Gastrocnemius medialis (tissue), 4 donors: ENCODE results near the gene YWHAB.

Source experiments
- CTCF ChIP-seq, 5 experiments: fragments of 450-650 bp in 3 of 5; fragments of 200-600 bp in 2 of 5; sonication (generic) in 2 of 5; IDR thresholded peaks in 4 of 5; conservative IDR thresholded peaks in 1 of 5; 1 replicate in 4 of 5; 2 replicates in 1 of 5; pipeline ENCODE4 v1.5.1; 2016 to 2019; ENCODE audit warnings: antibody characterized with exemption in 5 of 5, mild to moderate bottlenecking in 3 of 5, moderate library complexity in 3 of 5
- POLR2A ChIP-seq, 2 donors: fragments of 450-650 bp; IDR thresholded peaks; one replicate each; pipeline ENCODE4 v1.6.1; 2017; ENCODE audit warnings: antibody characterized with exemption in 2 of 2, mild to moderate bottlenecking in 2 of 2, moderate library complexity in 2 of 2

- peak in 3 of 5 experiments; percentile 8 to 19 (median 9) for TF ChIP-seq CTCF (IDR thresholded peaks at IDR 0.05 in 4 of 5, conservative IDR thresholded peaks at IDR 0.05 in 1 of 5)
- TF ChIP-seq POLR2A (IDR thresholded peaks at IDR 0.05), result peak; percentile 70 to 80
These were observed at the start of gene YWHAB for GRCh38 chr20:44885392-44886265.
